NCI-H748 (cell line): ENCODE data around the gene TSPAN15.
"Not testable (repeated sequence)": the region's sequence is repeated elsewhere in the genome, so short reads cannot be mapped to it uniquely, and the experiment has no call there.

ENCODE experiments used
- DNase-seq: peaks from one replicate; lab custom pipeline; 2025; ENCODE audit not compliant: unreplicated experiment; lab: John Stamatoyannopoulos, UW

Gene TSPAN15

DNA sequence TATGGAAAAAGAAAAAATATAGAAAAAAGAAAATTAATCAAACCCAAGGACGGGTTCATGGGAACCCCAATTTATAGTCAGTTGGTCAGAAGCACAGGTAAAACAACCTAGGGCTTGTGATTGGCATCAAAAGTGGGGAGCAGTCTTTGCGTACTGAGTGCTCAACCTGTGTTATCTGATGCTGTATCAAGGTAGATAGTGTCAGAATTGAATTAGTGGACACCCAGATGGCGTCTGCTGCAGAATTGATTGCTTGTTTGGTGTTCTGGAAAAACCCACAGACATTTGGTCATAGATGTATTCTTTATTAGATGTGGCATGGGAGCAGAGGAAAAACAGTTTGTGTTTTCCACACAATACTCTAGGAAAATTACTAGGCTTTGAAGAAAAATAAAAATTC lies 82.4 kb downstream of the TSPAN15 start:
- no peak for DNase-seq

DNA sequence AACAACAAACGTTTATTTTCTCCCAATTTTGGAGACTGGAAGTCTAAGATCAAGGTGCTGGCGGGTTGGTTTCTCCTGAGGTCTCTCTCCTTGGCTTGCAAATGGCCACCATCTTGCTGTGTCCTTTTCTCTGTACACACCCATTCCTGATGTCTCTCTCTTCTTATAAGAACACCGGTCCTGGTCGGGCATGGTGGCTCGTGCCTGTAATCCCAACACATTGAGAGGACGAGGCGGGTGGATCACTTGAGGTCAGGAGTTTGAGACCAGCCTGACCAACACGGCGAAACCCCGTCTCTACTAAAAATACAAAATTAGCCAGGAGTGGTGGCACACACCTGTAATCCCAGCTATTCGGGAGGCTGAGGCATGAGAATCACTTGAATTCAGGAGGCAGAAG lies 85.3 kb downstream of the TSPAN15 start:
- DNase-seq: not testable (repeated sequence)

DNA sequence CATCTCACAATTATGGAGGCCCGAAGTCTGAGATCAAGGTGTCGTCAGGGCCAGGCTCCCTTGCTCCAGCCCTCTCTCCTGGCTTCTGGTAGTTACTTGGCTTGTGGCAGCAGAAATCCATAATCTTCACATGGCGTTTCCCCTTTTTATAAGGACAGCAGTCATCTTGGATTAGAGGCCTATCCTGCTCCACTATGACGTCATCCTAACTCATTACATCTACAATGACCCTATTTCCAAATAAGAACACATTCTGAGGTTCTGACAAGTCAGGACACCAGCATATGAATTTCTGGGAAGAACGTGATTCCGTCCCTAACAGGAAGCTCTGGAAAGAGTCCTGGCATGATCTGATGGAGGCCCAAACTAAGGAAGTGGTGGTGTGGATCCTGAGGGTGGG lies 86.2 kb downstream of the TSPAN15 start:
- no peak for DNase-seq

DNA sequence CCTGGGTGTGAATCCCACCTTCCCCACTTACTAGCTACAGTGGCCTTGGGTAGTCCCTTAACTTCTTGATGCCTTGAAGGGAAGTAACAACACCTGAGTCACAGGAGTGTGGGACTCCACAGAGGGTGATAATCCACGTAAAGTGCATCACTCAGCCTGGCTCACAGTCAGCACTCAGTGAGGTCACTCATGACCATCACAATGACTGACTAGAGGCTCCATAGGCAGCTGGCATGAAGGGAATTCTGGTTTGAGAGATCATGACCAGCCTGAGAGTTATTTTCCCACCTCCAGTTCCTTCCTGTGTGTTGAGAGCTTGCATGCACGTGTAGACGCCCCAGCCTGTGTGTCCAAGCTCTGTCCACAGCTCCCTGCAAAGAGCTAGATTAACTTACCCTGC lies 87.2 kb downstream of the TSPAN15 start:
- DNase-seq: no peak

DNA sequence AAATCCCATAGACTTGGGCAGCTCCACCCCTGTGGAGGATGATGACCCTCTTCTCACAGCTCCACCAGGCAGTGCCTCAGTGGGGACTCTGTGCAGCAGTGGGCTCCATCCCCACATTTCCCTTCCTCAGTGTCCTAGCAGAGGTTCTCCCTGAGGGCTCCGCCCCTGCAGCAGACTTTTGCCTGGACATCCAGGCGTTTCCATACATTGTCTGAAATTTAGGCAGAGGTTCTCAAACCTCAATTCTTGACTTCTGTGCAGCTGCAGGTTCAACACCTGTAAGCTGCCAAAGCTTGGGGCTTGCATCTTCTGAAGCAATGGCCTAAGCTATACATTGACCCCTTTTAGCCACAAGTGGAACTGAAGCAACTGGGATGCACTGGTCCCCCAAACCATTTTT lies 90.2 kb downstream of the TSPAN15 start:
- DNase-seq: no peak

DNA sequence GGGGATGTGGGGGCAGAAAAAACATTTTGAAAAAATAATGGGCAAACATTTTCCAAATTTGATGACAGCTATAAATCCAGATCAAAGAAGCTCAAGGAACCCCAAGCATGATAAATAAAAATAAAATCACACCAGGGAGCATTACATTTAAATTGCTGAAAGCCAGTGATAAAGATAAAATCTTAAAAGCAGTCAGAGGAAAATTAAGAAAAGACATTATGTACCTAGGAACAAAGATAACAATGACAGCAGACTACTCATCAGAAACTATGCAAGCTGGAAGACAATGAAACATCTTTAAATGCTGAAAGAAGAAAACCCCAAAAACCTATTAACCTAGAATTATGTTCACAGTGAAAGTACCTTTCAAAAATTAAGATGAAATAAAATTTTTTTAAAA lies 98.7 kb downstream of the TSPAN15 start:
- DNase-seq: peak; percentile 2

DNA sequence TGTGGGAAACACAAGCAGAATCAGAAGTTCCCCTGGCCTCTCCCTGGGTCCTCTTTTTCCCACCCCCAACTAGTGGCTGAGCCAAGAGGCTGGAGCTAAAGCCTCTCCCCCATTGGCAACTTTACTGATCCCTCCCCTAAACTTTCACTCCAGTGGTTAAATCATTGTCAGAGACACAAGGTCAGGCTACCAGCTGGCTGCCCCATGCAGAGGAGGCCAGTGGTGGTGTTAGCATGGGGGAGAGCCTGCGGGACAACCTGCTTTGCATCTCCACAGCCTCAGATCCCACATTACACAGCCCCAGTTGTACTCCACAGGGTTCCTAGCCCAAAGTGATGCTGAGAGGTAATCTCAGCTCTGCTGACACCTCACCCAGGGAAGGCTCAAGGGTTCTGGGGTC lies 101.0 kb downstream of the TSPAN15 start:
- DNase-seq: no peak

DNA sequence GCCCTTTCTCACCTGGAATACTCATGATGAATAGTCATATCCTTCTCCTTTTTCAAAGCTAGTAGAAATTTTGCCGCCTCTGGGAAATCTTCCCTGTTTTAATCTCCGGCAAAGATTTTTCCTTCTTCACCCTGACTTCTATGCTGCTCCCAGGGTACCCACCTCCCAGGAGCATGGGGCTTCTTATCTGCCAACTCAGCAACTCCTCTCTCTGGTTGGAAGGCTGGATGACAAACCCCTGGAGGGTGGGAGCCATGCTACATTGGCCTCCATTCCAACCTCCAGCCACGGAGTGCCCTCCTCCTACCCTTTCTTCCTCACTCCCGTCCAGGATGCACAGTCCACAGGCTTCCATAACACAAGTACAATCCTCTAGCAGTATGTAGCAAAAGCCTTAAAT lies 102.1 kb downstream of the TSPAN15 start:
- DNase-seq: no peak

DNA sequence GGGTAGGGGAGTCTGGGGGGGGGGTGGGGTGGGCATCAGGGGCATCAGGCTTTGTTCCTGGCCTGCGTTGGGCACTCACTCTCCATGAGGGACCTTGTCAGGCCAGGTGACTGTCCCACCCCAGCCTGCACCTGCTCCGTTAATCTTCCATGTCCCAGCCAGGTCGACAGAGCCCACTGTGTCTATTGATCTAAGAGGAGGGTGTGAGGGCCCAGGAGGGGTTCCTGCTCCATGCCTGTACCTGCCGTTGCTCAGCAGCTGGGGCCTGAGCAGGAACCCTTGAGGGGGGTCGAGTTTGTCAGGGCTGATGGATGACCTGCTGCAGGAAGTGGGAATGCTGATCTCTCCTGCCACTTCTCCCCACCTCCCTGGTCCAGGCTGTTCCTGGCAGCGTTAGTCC lies 103.3 kb downstream of the TSPAN15 start:
- no peak for DNase-seq
